Heart right ventricle (tissue), 16 donors: ENCODE data around the gene GRM3. TPM values are rescaled to one million over a fixed set of nuclear protein-coding genes. Genes with fewer than 3 reads are reported as not detected.
A peak's percentile ranks its signal among the peaks of the same experiment; 100 is the strongest.

Source experiments
- ATAC-seq, 8 donors: fragments of 200-7000 bp; cut with Tn5 transposase; one replicate each; pipeline ENCODE4 v1.9.1; 2020; ENCODE audit warnings: mild to moderate bottlenecking in 8 of 8, moderate library complexity in 8 of 8, moderate number of reproducible peaks in 1 of 8
- DNase-seq, 2 donors: peaks; one replicate each; pipeline ENCODE4 v3.0.0-alpha.2; 2020
- H3K27ac ChIP-seq, 10 donors: fragments of 200-600 bp; sonication (generic) in 2 of 10; one replicate each; pipeline versions ENCODE4 v1.5.0 to v1.8.0; 2020 to 2022; ENCODE audit warnings: mild to moderate bottlenecking in 3 of 10
- H3K27me3 ChIP-seq, 7 donors: fragments of 200-600 bp; one replicate each; pipeline ENCODE4 v1.8.0; 2021 to 2022; ENCODE audit warnings: mild to moderate bottlenecking in 2 of 7
- H3K36me3 ChIP-seq, 9 donors: fragments of 200-600 bp; sonication (generic) in 1 of 9; one replicate each; pipeline versions ENCODE4 v1.5.0 to v1.8.0; 2020 to 2022; ENCODE audit warnings: mild to moderate bottlenecking in 2 of 9
- H3K4me1 ChIP-seq, 9 donors: fragments of 200-600 bp; sonication (generic) in 1 of 9; one replicate each; pipeline versions ENCODE4 v1.5.0 to v1.8.0; 2020 to 2022; ENCODE audit warnings: mild to moderate bottlenecking in 4 of 9
- H3K4me3 ChIP-seq, 10 donors: fragments of 200-600 bp; sonication (generic) in 2 of 10; one replicate each; pipeline versions ENCODE4 v1.5.0 to v1.8.0; 2020 to 2022; ENCODE audit warnings: mild to moderate bottlenecking in 7 of 10, moderate library complexity in 2 of 10
- H3K9me3 ChIP-seq, 11 donors: fragments of 200-600 bp in 10 of 11; sonication (generic) in 2 of 11; one replicate each; pipeline versions ENCODE4 v1.5.0 to v1.8.0; 2013 to 2022; ENCODE audit warnings: mild to moderate bottlenecking in 2 of 11, control low read depth in 1 of 11, moderate library complexity in 1 of 11
- CTCF ChIP-seq, 9 donors: fragments of 200-600 bp; sonication (generic) in 2 of 9; IDR thresholded peaks; one replicate each; pipeline versions ENCODE4 v1.5.0 to v1.8.0; 2021 to 2022; ENCODE audit warnings: antibody characterized with exemption in 9 of 9, mild to moderate bottlenecking in 5 of 9, moderate library complexity in 1 of 9
- WGBS, 2 donors: extraction: QIAGEN DNeasy Blood & Tissue Kit; methylation state at CpG; one replicate each; pipeline ENCODE4 v1.1.7; 2013; ENCODE audit warnings: inconsistent platforms in 1 of 2; 5-methylcytosine and 5-hydroxymethylcytosine counted together
- intact Hi-C, 10 donors: fragments of 100-400 bp; cut with DNase I; formaldehyde crosslinking; loops; one replicate each; pipeline versions ENCODE4 v1.11.1 to v1.14.2; 2022
- polyA plus RNA-seq, 2 donors: library from polyadenylated mRNA; stranded (reverse); fragments of 200-250 nt; gene quantifications; one replicate each; pipeline ENCODE4 v1.2.3, GENCODE V29; 2013
- total RNA-seq, 10 donors: library from RNA; stranded (reverse); fragmentation: NEBNext Ultra II Directional in 3 of 10; extraction: Animal tissue kit (Norgen Biotek cat#: 25700) in 3 of 10; gene quantifications; one replicate each; pipeline versions ENCODE4 v1.2.1 to v1.2.4, GENCODE V29; 2021 to 2023
- donor health status: Arrhythmogenic right ventricular cardiomyopathy.
- donor health status: ischemic (EF 13 %, LVEDD 7.1; RV severe dilation, severe dysfunction).
- donor health status: healthy with polysubstance abuse.
- donor health status: DM: no; HTN: yes; CAD: no.
- donor health status: DM: no; HTN: no; CAD: no.
- donor health status: ischemic (EF 25% LVEDD 6.9; RV normal size, moderate dysfunction).
- donor health status: ischemic (EF 25% LVEDD 5.7; RV mildly dilated, moderate dysfunction).
- donor health status: healthy.
- donor health status: DM: yes; HTN: yes; CAD: no.
- donor health status: Ischemic cardiomyopathy.
- donor health status: ischemic (EF 35%, LVEDD 5.7; RV mildly dilated, moderate dysfunction).
- donor health status: nonischemic (EF 11% LVEDD 7.7; RV severe dilation, severe dysfunction).
- donor health status: DM: yes; HTN: yes; CAD: no.
- donor health status: PGD.
- donor health status: ischemic (EF 29% LVEDD 5.4; RV normal size, mild dysfunction).
- donor health status: nonischemic (EF 23%, LVEDD 6.1; RV moderate dilation, normal function).

Gene GRM3
- total and polyA plus RNA-seq, 12 donors = 0.01 to 0.24 (median 0.15) TPM; not detected in 9

- no peak for TF ChIP-seq CTCF (IDR thresholded peaks at IDR 0.05)
- no peaks in the 10 kb centered on the region for H3K4me1 ChIP-seq
- no peaks in the 10 kb centered on the region for H3K27me3 ChIP-seq
- H3K4me3 ChIP-seq = no peak overlapping the region
- H3K36me3 ChIP-seq = no peaks in the 10 kb centered on the region
- intact Hi-C loops = no loop called here
- no peaks in the 10 kb centered on the region for H3K9me3 ChIP-seq
- no peak for ATAC-seq
- no peak overlapping the region for H3K27ac ChIP-seq
- DNase-seq = no peak
Observed at GRCh38 chr7:86790383-86790782, 146.7 kb downstream of the GRM3 start.

GRCh38 chr7:86792260-86792659 lies 148.6 kb downstream of the GRM3 start:
- Histone ChIP-seq H3K27ac (no peak overlapping the region), H3K4me3 (no peak overlapping the region), H3K4me1 (no peaks in the 10 kb centered on the region), H3K27me3 (no peaks in the 10 kb centered on the region), H3K9me3 (peaks cover 0 to 11% (median 0%) of the 10 kb centered on the region in 11 donors), H3K36me3 (no peaks in the 10 kb centered on the region)
- ATAC-seq = no peak
- intact Hi-C loops = no loop called here
- no peak for DNase-seq
- WGBS, 2 donors = 74 to 75% methylated on average over 2 of the region's 2 CpGs
- no peak for TF ChIP-seq CTCF (IDR thresholded peaks at IDR 0.05)

GRCh38 chr7:86793136-86793535 lies 149.4 kb downstream of the GRM3 start:
- intact Hi-C loops = no loop called here
- peaks cover 0 to 14% (median 0%) of the 10 kb centered on the region in 11 donors for H3K9me3 ChIP-seq
- no peak for ATAC-seq

GRCh38 chr7:86814661-86815379 lies 171.1 kb downstream of the GRM3 start:
- Histone ChIP-seq H3K4me1 (no peaks in the 10 kb centered on the region), H3K27ac (no peak overlapping the region), H3K36me3 (no peaks in the 10 kb centered on the region), H3K9me3 (no peaks in the 10 kb centered on the region), H3K4me3 (no peak overlapping the region), H3K27me3 (no peaks in the 10 kb centered on the region)
- DNase-seq (no peak), ATAC-seq (no peak)
- intact Hi-C loops = loop anchor here in 1 of 10 donors (10.0 kb wide), 1 partner anchor 150 kb away; no protein-coding TSS in a partner anchor
- WGBS, 2 donors = 36 to 39% methylated on average over 5 of the region's 5 CpGs
- TF ChIP-seq CTCF (IDR thresholded peaks at IDR 0.05) = peak in 6 of 9 donors; percentile 23 to 55 (median 38)

More at GRCh38 chr7:86793136-86793535, 149.4 kb downstream of the GRM3 start:
- Histone ChIP-seq H3K27ac (no peak overlapping the region), H3K36me3 (no peaks in the 10 kb centered on the region), H3K27me3 (no peaks in the 10 kb centered on the region), H3K4me3 (no peak overlapping the region), H3K4me1 (no peaks in the 10 kb centered on the region)
- no peak for TF ChIP-seq CTCF (IDR thresholded peaks at IDR 0.05)
- DNase-seq = no peak
- 4 to 16% methylated on average over 1 of the region's 1 CpG for WGBS, 2 donors
